NB4 (cell line): ENCODE results near the gene UHRF1.

ENCODE experiments used
- MAX ChIP-seq: IDR thresholded peaks from 2 replicates; pipeline ENCODE4 v1.6.1; 2011; ENCODE audit warnings: low read depth, low read length
- MYC ChIP-seq: IDR thresholded peaks from 2 replicates; pipeline ENCODE4 v1.6.1; 2011; ENCODE audit warnings: low read depth, low read length
- POLR2A ChIP-seq: IDR thresholded peaks from 2 replicates; pipeline ENCODE4 v1.6.1; 2011; ENCODE audit warnings: mild to moderate bottlenecking; ENCODE audit not compliant: insufficient read length; ENCODE audit errors: extremely low read depth
- TF ChIP-seq, protein P1 (sequence below): IDR thresholded peaks from one replicate; pipeline ENCODE4 v1.5.1; 2012; ENCODE audit warnings: low read depth, low read length

DNA sequence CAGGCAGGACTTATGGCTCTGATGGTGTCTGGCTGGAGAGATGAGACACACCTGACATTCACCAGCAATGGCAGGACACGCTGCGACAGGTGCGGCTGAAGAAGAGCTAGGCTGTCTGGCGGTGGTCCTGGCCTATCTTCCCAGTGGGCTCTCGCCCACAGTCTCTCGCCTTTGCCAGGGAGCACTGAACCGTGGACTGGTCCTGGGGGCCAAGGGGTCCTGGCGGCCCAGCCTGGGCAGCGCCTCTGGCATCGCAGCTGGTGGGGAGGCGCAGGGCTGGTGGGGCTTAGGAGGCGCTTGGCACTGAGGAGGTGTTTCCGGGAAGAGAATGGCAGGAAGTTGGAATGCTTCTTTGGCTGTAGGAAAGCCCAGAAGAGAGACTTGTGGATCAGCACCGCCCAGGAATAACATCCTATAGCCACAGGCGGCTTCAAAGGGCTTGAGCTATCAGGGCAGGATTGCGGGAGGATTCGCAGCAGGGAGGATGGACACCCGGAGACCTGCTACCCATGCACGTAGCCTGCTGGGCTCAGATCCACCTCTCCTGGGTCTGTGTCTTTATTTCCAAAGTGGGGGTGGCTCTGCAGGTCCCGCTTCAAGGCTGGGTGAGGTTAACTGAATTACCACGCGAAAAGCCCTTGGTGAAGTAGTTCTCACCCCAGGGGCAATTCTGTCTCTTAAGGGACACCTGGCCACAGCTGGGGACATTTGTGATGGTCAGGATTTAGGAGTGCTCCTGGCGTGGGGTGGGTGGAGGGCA, 74.2 kb downstream of the UHRF1 start:
- TF ChIP-seq, protein P1, sequence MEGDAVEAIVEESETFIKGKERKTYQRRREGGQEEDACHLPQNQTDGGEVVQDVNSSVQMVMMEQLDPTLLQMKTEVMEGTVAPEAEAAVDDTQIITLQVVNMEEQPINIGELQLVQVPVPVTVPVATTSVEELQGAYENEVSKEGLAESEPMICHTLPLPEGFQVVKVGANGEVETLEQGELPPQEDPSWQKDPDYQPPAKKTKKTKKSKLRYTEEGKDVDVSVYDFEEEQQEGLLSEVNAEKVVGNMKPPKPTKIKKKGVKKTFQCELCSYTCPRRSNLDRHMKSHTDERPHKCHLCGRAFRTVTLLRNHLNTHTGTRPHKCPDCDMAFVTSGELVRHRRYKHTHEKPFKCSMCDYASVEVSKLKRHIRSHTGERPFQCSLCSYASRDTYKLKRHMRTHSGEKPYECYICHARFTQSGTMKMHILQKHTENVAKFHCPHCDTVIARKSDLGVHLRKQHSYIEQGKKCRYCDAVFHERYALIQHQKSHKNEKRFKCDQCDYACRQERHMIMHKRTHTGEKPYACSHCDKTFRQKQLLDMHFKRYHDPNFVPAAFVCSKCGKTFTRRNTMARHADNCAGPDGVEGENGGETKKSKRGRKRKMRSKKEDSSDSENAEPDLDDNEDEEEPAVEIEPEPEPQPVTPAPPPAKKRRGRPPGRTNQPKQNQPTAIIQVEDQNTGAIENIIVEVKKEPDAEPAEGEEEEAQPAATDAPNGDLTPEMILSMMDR = no peak
- TF ChIP-seq POLR2A = no peak
- TF ChIP-seq MAX = no peak
- TF ChIP-seq MYC = no peak
